ENCODE data around the gene IGF2BP3.

IGF2BP3 gene

DNA sequence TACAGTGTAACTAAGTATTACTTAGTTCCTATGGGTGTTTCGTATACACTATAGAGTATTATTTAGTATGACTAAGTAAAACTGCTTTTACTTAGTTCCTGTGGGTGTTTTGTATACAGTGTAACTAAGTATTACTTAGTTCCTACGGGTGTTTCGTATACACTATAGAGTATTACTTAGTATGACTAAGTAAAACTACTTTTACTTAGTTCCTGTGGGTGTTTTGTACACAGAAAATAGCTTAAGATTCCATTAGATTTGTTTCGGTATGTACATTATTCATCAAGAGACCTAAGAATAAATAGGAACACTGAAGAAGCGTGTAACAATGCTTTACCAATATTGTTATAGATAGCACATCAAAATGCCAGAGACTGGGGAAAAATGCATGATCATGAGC, 25.0 kb downstream of the IGF2BP3 start:
- TF ChIP-seq, protein P1, sequence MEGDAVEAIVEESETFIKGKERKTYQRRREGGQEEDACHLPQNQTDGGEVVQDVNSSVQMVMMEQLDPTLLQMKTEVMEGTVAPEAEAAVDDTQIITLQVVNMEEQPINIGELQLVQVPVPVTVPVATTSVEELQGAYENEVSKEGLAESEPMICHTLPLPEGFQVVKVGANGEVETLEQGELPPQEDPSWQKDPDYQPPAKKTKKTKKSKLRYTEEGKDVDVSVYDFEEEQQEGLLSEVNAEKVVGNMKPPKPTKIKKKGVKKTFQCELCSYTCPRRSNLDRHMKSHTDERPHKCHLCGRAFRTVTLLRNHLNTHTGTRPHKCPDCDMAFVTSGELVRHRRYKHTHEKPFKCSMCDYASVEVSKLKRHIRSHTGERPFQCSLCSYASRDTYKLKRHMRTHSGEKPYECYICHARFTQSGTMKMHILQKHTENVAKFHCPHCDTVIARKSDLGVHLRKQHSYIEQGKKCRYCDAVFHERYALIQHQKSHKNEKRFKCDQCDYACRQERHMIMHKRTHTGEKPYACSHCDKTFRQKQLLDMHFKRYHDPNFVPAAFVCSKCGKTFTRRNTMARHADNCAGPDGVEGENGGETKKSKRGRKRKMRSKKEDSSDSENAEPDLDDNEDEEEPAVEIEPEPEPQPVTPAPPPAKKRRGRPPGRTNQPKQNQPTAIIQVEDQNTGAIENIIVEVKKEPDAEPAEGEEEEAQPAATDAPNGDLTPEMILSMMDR (IDR thresholded peaks at IDR 0.05), result no peak
- Histone ChIP-seq H3K27me3 (peaks cover 45% of the 10 kb centered on the region), H3K27ac (no peak overlapping the region)

DNA sequence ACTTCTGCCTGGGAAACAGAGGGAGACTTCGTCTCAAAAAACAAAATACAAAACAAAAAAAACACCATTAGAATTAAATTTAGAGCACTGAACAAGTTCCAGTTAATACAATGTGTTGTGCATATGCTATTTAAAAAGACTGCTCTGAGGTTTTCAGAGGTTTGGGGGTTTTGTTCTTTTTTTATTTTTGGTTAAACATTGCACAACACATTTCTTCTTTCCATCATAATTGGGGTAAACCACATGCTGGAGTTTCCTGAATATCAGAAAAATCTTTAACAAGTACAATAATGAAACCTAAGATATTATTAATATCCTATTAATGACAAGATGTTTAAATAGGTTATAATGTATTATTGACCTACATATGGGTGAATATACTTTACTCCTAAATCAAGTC, 26.3 kb downstream of the IGF2BP3 start:
- Histone ChIP-seq H3K27me3 (peaks cover 37% of the 10 kb centered on the region), H3K9me3 (no peaks in the 10 kb centered on the region), H3K27ac (no peak overlapping the region), H3K4me1 (ENCODE audit: control insufficient read depth in 1 of 2, insufficient read depth in 1 of 2, low read depth in 1 of 2, low read length in 1 of 2) (peaks cover 0 to 24% of the 10 kb centered on the region in 2 experiments), H3K4me3 (ENCODE audit: low read depth in 1 of 2, low read length in 1 of 2) (no peak overlapping the region), H3K36me3 (no peaks in the 10 kb centered on the region)
- TF ChIP-seq, protein P1 (IDR thresholded peaks at IDR 0.05), result no peak

More for the DNA sequence above, 25.0 kb downstream of the IGF2BP3 start:
- Histone ChIP-seq H3K36me3 (no peaks in the 10 kb centered on the region), H3K4me3 (ENCODE audit: low read depth in 1 of 2, low read length in 1 of 2) (no peak overlapping the region), H3K9me3 (no peaks in the 10 kb centered on the region), H3K4me1 (ENCODE audit: control insufficient read depth in 1 of 2, insufficient read depth in 1 of 2, low read depth in 1 of 2, low read length in 1 of 2) (peaks cover 0 to 33% of the 10 kb centered on the region in 2 experiments)

DNA sequence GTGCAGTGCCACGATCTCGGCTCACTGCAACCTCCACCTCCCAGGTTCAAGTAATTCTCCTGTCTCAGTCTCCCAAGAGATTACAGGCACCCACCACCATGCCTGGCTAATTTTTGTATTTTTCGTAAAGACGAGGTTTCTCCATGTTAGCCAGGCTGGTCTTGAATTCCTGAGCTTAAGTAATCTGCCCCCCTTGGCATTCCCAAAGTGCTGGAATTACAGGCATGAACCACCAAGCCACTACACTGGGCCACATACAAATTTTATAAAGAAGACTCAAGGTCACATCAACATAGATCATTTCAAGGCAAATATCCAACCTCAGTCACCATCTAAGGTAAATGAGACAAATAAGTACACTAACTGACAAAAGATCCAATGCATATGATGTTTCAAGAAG, 32.1 kb downstream of the IGF2BP3 start:
- TF ChIP-seq, protein P1 (IDR thresholded peaks at IDR 0.05), result no peak
- Histone ChIP-seq H3K4me1 (ENCODE audit: control insufficient read depth in 1 of 2, insufficient read depth in 1 of 2, low read depth in 1 of 2, low read length in 1 of 2) (no peaks in the 10 kb centered on the region), H3K9me3 (no peaks in the 10 kb centered on the region), H3K4me3 (ENCODE audit: low read depth in 1 of 2, low read length in 1 of 2) (no peak overlapping the region), H3K27ac (no peak overlapping the region), H3K36me3 (no peaks in the 10 kb centered on the region), H3K27me3 (no peaks in the 10 kb centered on the region)

DNA sequence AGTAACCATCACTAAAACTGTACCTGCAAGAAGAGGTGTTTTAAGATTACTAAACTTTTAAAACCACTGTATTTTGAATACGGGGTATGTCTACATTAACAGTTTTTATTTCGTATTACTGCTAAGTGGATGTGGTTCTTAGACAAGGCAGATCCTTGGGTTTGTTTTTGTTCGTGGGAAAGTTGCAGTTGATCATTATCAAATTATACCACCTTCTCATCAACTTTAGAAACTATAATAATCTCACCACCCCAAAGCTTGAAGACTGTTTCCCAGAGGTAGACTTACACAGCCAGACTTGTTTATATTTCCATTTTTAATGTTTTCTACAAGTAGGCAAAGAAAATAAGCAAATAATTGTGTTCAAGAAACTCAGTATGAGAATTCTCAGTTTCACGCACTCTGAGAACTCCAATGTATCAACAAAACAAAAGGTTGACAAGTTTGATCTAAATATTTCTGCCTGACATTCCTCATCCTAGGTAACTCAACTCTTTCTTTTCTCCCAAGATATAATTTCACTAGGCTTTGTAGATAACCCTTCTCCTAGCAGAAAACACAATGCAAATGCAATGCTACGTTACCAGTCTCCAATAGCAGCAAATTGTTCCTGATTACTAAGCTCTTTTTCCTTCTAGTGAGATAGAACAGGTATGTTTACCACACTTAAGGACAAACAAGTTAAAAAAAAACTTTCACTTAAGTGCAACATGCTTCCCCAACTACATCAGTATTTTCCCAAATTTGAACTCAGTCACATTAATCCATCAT, 36.0 kb downstream of the IGF2BP3 start:
- H3K36me3 ChIP-seq, result no peaks in the 10 kb centered on the region
- H3K9me3 ChIP-seq, result no peaks in the 10 kb centered on the region
- H3K27ac ChIP-seq, result no peak overlapping the region
- H3K4me1 ChIP-seq (ENCODE audit: control insufficient read depth in 1 of 2, insufficient read depth in 1 of 2, low read depth in 1 of 2, low read length in 1 of 2), result peaks cover 0 to 17% of the 10 kb centered on the region in 2 experiments
- no peak overlapping the region for H3K4me3 ChIP-seq (ENCODE audit: low read depth in 1 of 2, low read length in 1 of 2)
- TF ChIP-seq, protein P1 (IDR thresholded peaks at IDR 0.05), result no peak
- peaks cover 24% of the 10 kb centered on the region for H3K27me3 ChIP-seq

DNA sequence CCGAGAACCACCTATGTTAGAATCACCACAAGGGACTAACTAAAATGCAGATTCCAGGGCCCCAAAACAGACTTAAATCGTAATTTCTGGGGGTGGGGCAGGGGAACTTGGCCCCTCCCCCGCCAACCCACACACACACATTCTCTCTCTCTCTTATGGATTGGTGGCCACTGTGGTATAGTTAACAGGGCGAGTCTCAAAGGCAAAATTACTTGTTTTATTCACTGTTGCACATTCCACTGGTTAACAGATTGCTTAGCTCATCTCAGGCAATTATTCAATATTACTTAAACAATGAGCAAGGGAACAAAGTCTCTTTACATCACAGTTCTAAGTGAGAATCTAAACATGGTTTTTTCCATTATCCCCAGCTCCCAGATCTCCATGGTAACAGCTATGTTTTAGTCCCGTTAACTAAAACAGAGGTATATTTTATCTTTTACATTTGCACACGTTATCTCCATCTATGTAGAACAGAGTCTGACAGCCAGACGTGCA, 38.5 kb downstream of the IGF2BP3 start:
- Histone ChIP-seq H3K4me1 (ENCODE audit: control insufficient read depth in 1 of 2, insufficient read depth in 1 of 2, low read depth in 1 of 2, low read length in 1 of 2) (peaks cover 0 to 17% of the 10 kb centered on the region in 2 experiments), H3K36me3 (no peaks in the 10 kb centered on the region), H3K4me3 (ENCODE audit: low read depth in 1 of 2, low read length in 1 of 2) (no peak overlapping the region), H3K9me3 (no peaks in the 10 kb centered on the region), H3K27ac (no peak overlapping the region), H3K27me3 (peaks cover 34% of the 10 kb centered on the region)
- TF ChIP-seq, protein P1 (IDR thresholded peaks at IDR 0.05), result no peak

Measured in neutrophil (primary cell).